ENCODE measurements around the gene LKAAEAR1. TPM values are rescaled to one million over a fixed set of nuclear protein-coding genes. Genes with fewer than 3 reads are reported as not detected.

LKAAEAR1 gene
- total RNA-seq, 1 donor from 2014 or later: not detected

DNA sequence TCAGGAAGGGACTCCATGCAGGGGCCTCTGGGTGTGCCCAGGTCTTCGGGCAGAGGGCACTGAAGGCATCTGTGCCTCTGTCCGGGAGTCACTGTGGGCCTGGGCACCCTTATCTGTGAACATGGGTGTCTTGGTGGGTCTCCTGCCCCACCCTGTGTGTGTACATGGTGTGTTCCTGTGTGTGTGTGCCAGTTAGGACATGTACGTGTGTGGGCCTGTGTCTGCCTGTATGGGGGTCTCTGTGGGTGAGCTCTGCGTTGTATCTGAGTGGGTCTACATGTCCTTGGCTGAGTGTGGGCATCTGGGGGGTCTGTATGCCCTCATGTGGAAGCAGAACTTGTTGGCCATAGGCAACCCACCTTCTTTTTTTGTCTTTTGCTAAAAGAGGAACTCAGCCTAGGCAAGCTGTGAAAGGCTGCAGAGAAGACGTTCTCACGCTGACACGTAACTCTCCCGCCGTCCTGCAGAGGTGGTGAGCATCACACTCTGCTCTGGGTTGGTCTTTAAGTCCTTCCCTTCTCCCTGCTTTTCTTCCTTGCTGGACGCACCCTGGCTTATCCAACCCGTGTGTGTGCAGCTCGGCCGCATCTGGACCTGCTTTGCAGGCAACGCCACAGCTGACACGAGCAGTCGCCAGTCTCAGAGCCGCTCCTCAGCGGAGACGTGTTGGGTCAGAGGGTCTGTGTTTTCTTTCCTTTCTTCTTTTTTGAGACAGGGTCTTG lies 23.7 kb upstream of the LKAAEAR1 start:
- H3K27ac Mint-ChIP-seq (ENCODE audit: unreplicated experiment): no peak overlapping the region
- H3K27me3 Mint-ChIP-seq (ENCODE audit: low read depth): peaks cover 11% of the 10 kb centered on the region
- no peak for DNase-seq (ENCODE audit: low read depth, low spot score)
- TF ChIP-seq, protein P1, sequence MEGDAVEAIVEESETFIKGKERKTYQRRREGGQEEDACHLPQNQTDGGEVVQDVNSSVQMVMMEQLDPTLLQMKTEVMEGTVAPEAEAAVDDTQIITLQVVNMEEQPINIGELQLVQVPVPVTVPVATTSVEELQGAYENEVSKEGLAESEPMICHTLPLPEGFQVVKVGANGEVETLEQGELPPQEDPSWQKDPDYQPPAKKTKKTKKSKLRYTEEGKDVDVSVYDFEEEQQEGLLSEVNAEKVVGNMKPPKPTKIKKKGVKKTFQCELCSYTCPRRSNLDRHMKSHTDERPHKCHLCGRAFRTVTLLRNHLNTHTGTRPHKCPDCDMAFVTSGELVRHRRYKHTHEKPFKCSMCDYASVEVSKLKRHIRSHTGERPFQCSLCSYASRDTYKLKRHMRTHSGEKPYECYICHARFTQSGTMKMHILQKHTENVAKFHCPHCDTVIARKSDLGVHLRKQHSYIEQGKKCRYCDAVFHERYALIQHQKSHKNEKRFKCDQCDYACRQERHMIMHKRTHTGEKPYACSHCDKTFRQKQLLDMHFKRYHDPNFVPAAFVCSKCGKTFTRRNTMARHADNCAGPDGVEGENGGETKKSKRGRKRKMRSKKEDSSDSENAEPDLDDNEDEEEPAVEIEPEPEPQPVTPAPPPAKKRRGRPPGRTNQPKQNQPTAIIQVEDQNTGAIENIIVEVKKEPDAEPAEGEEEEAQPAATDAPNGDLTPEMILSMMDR (conservative IDR thresholded peaks at IDR 0.05): no peak
- H3K4me3 Mint-ChIP-seq: no peak overlapping the region
- H3K36me3 Mint-ChIP-seq (ENCODE audit: low read depth): no peaks in the 10 kb centered on the region
- peaks cover under 1% of the 10 kb centered on the region for H3K4me1 Mint-ChIP-seq
- no peaks in the 10 kb centered on the region for H3K9me3 Mint-ChIP-seq

DNA sequence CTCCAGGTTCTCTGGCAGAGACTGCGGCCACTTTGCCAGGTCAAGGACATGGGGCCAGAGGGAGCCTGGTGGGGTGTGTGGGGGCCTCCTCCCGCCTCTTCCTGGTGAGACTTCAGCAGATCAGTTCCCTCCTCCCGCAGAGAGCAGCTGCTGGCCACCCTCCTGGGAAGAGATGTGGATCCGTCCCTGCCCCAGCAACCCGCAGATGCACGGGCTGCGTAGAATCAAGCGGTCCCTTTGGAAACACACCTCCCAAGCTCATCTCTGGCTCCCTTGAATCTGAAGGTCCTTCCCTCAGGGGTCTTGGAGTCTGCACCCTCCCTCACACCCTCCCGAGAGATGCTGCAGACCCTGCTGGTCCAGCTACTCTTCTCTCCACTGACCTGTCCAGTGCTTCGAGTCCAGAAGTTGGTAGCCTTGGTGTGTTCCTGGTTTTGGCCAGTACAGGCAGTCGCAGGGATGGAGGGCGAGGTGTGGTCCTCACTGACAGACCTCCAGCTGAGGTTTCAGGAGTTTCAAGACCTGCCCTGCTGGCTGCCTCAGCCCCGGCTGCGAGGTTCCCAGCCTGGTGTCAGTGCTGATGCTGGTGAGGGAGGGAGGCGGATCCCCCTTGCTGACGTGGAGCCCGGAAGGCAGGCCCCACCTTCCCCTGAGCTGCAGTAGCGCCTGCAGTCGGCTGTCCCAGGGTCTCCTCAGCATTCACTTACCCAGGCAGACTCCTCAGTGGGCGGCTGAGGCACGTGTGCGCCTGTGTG lies 23.0 kb upstream of the LKAAEAR1 start, which contains the start of gene NPBWR2:
Gene NPBWR2 (minus strand): TSS at position 585 of the 755 bp plus-strand sequence. CDS start 734 bp downstream, outside the sequence.
- Mint-ChIP-seq H3K9me3 (no peaks in the 10 kb centered on the region), H3K4me1 (peaks cover 4% of the 10 kb centered on the region), H3K27me3 (ENCODE audit: low read depth) (peaks cover 17% of the 10 kb centered on the region), H3K27ac (ENCODE audit: unreplicated experiment) (no peak within 1 kb of the TSS), H3K36me3 (ENCODE audit: low read depth) (no peaks in the 10 kb centered on the region), H3K4me3 (no peak within 1 kb of the TSS)
- DNase-seq (ENCODE audit: low read depth, low spot score): no peak
- TF ChIP-seq, protein P1 (conservative IDR thresholded peaks at IDR 0.05): no peak

DNA sequence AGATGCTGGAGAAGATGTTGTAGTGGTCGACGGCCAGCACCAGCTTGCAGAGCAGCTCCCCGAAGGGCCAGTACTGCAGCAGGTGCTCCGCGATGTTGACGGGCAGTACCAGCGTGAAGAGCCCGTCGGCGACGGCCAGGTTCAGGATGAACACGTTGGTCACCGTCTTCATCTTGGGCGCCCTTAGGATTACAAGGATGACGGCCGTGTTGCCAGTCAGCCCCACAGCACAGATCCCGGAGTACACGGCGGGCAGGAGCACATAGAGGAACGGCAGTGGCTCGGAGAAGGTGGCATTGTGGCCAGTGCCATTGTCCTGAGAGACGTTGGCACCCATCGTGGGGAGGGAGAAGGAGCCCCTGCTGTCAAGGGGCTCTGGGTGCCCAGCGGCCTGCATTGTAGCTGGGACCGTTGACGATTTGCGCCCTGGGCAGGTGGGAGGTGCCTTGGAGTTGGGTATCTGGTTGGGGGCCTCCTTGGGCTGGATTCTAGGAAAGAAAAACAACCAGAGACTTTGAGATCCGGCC lies 22.3 kb upstream of the LKAAEAR1 start:
- H3K36me3 Mint-ChIP-seq (ENCODE audit: low read depth): no peaks in the 10 kb centered on the region
- H3K9me3 Mint-ChIP-seq: no peaks in the 10 kb centered on the region
- DNase-seq (ENCODE audit: low read depth, low spot score): no peak
- peaks cover 4% of the 10 kb centered on the region for H3K4me1 Mint-ChIP-seq
- H3K27ac Mint-ChIP-seq (ENCODE audit: unreplicated experiment): no peak overlapping the region
- TF ChIP-seq, protein P1 (conservative IDR thresholded peaks at IDR 0.05): no peak
- H3K4me3 Mint-ChIP-seq: no peak overlapping the region
- H3K27me3 Mint-ChIP-seq (ENCODE audit: low read depth): peaks cover 18% of the 10 kb centered on the region

DNA sequence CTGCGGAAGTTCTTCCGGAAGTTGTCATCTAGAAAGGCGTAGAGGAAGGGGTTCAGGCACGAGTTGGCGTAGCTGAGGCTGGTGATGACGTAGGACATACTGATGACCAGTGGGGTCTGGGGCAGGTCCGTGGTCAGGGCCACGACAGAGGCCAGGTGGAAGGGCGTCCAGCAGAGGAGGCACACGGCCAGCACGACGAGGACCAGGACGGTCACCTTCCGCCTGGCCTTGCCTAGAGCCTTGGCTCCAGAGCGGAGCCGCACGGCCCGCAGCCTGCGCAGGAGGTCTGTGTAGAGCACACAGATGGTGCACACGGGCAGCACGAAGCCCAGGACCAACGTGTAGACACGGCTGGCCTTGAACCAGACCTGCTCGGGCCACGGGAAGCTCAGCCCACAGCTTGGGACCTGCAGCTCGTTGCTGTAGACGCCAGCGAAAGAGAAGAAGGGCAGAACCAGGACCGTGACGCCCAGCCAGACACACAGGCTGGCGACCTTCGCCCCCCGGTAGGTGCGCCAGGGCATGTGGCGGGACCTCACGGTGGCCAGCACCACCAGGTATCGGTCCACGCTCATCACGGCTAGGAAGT lies 21.7 kb upstream of the LKAAEAR1 start:
- peaks cover 4% of the 10 kb centered on the region for H3K4me1 Mint-ChIP-seq
- TF ChIP-seq, protein P1 (conservative IDR thresholded peaks at IDR 0.05): no peak
- H3K27me3 Mint-ChIP-seq (ENCODE audit: low read depth): peaks cover 24% of the 10 kb centered on the region
- no peak overlapping the region for H3K4me3 Mint-ChIP-seq
- no peak overlapping the region for H3K27ac Mint-ChIP-seq (ENCODE audit: unreplicated experiment)
- no peaks in the 10 kb centered on the region for H3K36me3 Mint-ChIP-seq (ENCODE audit: low read depth)
- no peak for DNase-seq (ENCODE audit: low read depth, low spot score)
- H3K9me3 Mint-ChIP-seq: no peaks in the 10 kb centered on the region

DNA sequence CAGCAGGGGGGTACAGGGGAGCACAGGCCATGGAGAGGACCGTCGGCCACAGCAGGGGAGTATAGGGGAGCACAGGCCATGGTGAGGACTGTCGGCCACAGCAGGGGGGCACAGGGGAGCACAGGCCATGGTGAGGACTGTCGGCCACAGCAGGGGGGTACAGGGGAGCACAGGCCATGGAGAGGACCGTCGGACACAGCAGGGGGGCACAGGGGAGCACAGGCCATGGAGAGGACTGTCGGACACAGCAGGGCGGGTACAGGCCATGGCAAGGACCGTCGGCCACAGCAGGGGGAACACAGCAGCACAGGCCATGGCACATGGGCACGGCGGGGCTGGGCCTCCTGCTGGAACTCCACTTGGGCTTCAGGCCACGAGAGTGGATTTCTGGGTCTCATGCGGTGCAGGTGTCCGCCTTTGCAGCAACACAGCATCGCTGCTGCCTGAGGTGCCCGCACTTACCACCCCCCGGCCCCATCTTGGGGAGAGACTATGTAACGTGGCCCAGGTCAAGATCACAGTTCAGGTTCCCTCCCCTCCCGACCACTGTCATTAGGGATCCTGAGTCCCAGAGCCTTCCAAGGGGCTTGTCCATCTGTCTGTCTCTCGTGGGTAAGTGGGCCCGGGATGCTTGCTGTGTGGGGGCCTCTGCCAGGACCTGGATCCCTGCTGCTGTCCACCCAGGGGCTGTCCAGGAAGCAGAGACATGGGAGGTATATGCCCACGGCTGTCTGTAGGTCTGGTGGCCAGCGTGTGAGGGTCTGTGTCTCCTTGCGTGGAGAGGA lies 20.7 kb upstream of the LKAAEAR1 start:
- TF ChIP-seq, protein P1 (conservative IDR thresholded peaks at IDR 0.05): no peak
- Mint-ChIP-seq H3K27ac (ENCODE audit: unreplicated experiment) (no peak overlapping the region), H3K4me3 (no peak overlapping the region), H3K9me3 (no peaks in the 10 kb centered on the region), H3K27me3 (ENCODE audit: low read depth) (peaks cover 31% of the 10 kb centered on the region), H3K36me3 (ENCODE audit: low read depth) (no peaks in the 10 kb centered on the region), H3K4me1 (peaks cover 4% of the 10 kb centered on the region)
- no peak for DNase-seq (ENCODE audit: low read depth, low spot score)

Data from neural crest cell (in vitro differentiated cells).